Right lobe of liver (tissue), 6 donors: ENCODE measurements around the gene TBC1D1. TPM values are rescaled to one million over a fixed set of nuclear protein-coding genes. Genes with fewer than 3 reads are reported as not detected.

Experiments
- ATAC-seq, 4 donors: fragments of 200-7000 bp; cut with Tn5 transposase; one replicate each; pipeline ENCODE4 v1.9.1; 2020; ENCODE audit warnings: mild to moderate bottlenecking in 4 of 4, moderate library complexity in 4 of 4
- DNase-seq, 3 donors: peaks; one replicate each; pipeline ENCODE4 v3.0.0-alpha.2; 2020
- H3K27ac ChIP-seq, 3 donors: fragments of 200-600 bp; one replicate each; pipeline ENCODE4 v1.8.0; 2022
- H3K27me3 ChIP-seq, 2 donors: fragments of 200-600 bp; one replicate each; pipeline ENCODE4 v1.8.0; 2022
- H3K36me3 ChIP-seq, 4 donors: fragments of 200-600 bp; sonication (generic) in 1 of 4; one replicate each; pipeline versions ENCODE4 v1.5.1 to v1.8.0; 2017 to 2022; ENCODE audit warnings: control low read depth in 1 of 4
- H3K4me1 ChIP-seq, 4 donors: fragments of 200-600 bp; sonication (generic) in 1 of 4; one replicate each; pipeline versions ENCODE4 v1.5.1 to v1.8.0; 2017 to 2022; ENCODE audit warnings: control low read depth in 1 of 4
- H3K4me3 ChIP-seq, 3 donors: fragments of 200-600 bp; one replicate each; pipeline ENCODE4 v1.8.0; 2022
- H3K9me3 ChIP-seq, 4 donors: fragments of 200-600 bp; sonication (generic) in 1 of 4; one replicate each; pipeline versions ENCODE4 v1.5.1 to v1.8.0; 2017 to 2022; ENCODE audit warnings: control low read depth in 1 of 4
- POLR2A ChIP-seq: fragments of 450-650 bp; IDR thresholded peaks from one replicate; pipeline ENCODE4 v1.6.1; 2017; ENCODE audit warnings: antibody characterized with exemption, mild to moderate bottlenecking
- WGBS: methylation state at CpG from one replicate; pipeline ENCODE4 v1.1.6; 2018; ENCODE audit warnings: low coverage, low lambda C conversion rate; ENCODE audit not compliant: insufficient coverage; ENCODE audit errors: missing lambda C conversion rate; 5-methylcytosine and 5-hydroxymethylcytosine counted together
- intact Hi-C, 2 donors: fragments of 100-400 bp; cut with DNase I; formaldehyde crosslinking; loops; one replicate each; pipeline versions ENCODE4 v1.11.2 to v1.14.1; 2022
- total RNA-seq, 6 experiments: library from RNA; depleted of rRNA in 2 of 6; stranded (reverse); fragments of >200 nt in 2 of 6; fragmentation: NEBNext Ultra II Directional in 3 of 6; extraction: Animal tissue kit (Norgen Biotek cat#: 25700) in 3 of 6; gene quantifications; one replicate each; pipeline versions ENCODE4 v1.1.0 to v1.2.4, GENCODE V29; 2016 to 2023
- TF ChIP-seq, protein P1 (sequence below), 4 donors: fragments of 200-600 bp in 3 of 4; fragments of 450-650 bp in 1 of 4; IDR thresholded peaks; one replicate each; pipeline versions ENCODE4 v1.5.1 to v1.8.0; 2016 to 2022; ENCODE audit warnings: antibody characterized with exemption in 4 of 4, mild to moderate bottlenecking in 2 of 4
- donor health status: DM: no; HTN: yes; CAD: no.
- donor health status: DM: no; HTN: no; CAD: no.
- donor health status: DM: no; HTN: no; CAD: no.
- donor health status: DM: no; HTN: yes; CAD: no.
- donor health status: DM: no; HTN: yes; CAD: no.

TBC1D1 gene
- total RNA-seq, 6 experiments from 2014 or later: 21.2 to 67.5 (median 35.8) TPM

- Histone ChIP-seq H3K4me1 (no peaks in the 10 kb centered on the region), H3K36me3 (no peaks in the 10 kb centered on the region), H3K27me3 (no peaks in the 10 kb centered on the region), H3K4me3 (no peak overlapping the region), H3K27ac (no peak overlapping the region), H3K9me3 (no peaks in the 10 kb centered on the region)
- 79% methylated on average over 5 of the region's 5 CpGs for WGBS
- no peak for TF ChIP-seq POLR2A
- TF ChIP-seq, protein P1, sequence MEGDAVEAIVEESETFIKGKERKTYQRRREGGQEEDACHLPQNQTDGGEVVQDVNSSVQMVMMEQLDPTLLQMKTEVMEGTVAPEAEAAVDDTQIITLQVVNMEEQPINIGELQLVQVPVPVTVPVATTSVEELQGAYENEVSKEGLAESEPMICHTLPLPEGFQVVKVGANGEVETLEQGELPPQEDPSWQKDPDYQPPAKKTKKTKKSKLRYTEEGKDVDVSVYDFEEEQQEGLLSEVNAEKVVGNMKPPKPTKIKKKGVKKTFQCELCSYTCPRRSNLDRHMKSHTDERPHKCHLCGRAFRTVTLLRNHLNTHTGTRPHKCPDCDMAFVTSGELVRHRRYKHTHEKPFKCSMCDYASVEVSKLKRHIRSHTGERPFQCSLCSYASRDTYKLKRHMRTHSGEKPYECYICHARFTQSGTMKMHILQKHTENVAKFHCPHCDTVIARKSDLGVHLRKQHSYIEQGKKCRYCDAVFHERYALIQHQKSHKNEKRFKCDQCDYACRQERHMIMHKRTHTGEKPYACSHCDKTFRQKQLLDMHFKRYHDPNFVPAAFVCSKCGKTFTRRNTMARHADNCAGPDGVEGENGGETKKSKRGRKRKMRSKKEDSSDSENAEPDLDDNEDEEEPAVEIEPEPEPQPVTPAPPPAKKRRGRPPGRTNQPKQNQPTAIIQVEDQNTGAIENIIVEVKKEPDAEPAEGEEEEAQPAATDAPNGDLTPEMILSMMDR (IDR thresholded peaks at IDR 0.05): no peak
- ATAC-seq: no peak
- intact Hi-C loops: no loop called here
- DNase-seq: peak in 1 of 3 donors; percentile 15
Observed at GRCh38 chr4:38150766-38151165, 259.9 kb downstream of the TBC1D1 start.

DNA sequence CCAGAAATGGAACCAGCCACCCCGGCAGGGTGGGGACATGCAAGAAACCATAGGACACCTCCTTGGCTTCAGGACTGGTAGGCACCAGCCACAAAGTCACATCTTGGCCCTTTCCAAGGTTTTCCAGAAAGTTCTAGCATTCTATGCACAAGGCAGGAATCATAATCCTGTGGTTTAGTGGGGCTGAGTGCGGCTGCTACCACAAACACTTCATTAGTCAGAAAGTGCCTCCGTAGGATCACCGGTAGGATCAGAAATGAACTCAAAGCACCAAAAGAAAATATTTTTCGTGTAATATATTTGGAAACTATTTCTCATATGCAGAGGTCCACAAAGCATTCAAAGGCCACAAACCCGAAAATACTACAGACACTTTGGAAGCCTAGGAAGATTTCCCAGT is 261.0 kb downstream of the TBC1D1 start:
- no peak for DNase-seq
- TF ChIP-seq, protein P1 (IDR thresholded peaks at IDR 0.05): no peak
- TF ChIP-seq POLR2A: no peak
- 81% methylated on average over 6 of the region's 6 CpGs for WGBS
- Histone ChIP-seq H3K4me1 (no peaks in the 10 kb centered on the region), H3K27me3 (no peaks in the 10 kb centered on the region), H3K36me3 (no peaks in the 10 kb centered on the region), H3K27ac (no peak overlapping the region), H3K4me3 (no peak overlapping the region), H3K9me3 (no peaks in the 10 kb centered on the region)
- intact Hi-C loops: no loop called here
- no peak for ATAC-seq

- WGBS: 80% methylated on average over 1 of the region's 1 CpG
- Histone ChIP-seq H3K27me3 (no peaks in the 10 kb centered on the region), H3K36me3 (no peaks in the 10 kb centered on the region), H3K9me3 (no peaks in the 10 kb centered on the region), H3K4me1 (no peaks in the 10 kb centered on the region), H3K4me3 (no peak overlapping the region), H3K27ac (no peak overlapping the region)
- TF ChIP-seq POLR2A: no peak
- TF ChIP-seq, protein P1 (IDR thresholded peaks at IDR 0.05): no peak
- intact Hi-C loops: no loop called here
- ATAC-seq: no peak
- DNase-seq: no peak
Observed at GRCh38 chr4:38152305-38152704, 261.4 kb downstream of the TBC1D1 start.

DNA sequence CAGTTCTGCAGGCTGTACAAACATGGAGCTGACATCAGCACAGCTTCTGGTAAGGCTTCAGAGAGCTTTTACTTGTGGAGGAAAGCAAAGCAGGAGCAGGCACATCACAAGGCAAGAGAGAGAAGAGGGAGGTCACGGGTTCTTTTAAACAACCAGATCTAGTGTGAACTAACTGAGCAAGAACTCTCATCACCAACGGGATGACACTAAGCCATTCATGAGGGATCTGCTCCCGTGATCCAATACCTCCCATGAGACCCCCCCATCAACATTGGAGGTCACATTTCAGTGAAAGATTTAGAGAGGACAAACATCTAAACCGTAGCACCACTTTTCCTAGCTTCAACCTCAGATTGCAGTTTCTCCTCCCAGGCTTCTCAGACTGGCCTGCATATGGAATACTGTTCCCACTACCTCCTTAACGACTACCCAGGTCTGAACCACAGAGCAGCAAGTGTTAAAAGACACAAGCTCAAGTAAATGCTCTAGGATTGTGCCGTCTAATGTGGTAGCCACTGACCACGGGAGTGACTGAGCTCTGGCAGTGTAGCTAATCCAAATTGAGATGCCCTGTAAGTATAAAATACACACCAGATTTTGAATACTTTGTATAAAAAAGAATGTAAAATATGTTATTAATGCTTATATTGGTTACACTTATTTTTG is 262.0 kb downstream of the TBC1D1 start:
- Histone ChIP-seq H3K27ac (no peak overlapping the region), H3K4me3 (no peak overlapping the region), H3K4me1 (no peaks in the 10 kb centered on the region), H3K27me3 (no peaks in the 10 kb centered on the region), H3K9me3 (no peaks in the 10 kb centered on the region), H3K36me3 (no peaks in the 10 kb centered on the region)
- ATAC-seq (no peak), DNase-seq (no peak)
- intact Hi-C loops: no loop called here
- 83% methylated on average over 4 of the region's 7 CpGs for WGBS
- no peak for TF ChIP-seq POLR2A
- TF ChIP-seq, protein P1 (IDR thresholded peaks at IDR 0.05): no peak
